Endothelial cell of umbilical vein (primary cell): Measurements from ENCODE around the gene RPA4. TPM values are rescaled to one million over a fixed set of nuclear protein-coding genes. Genes with fewer than 3 reads are reported as not detected.

Source experiments
- BruUV-seq: library from RNA; stranded (reverse); fragments of 400-500 nt; replicated peaks from 2 replicates; lab custom pipeline; 2021; lab: Mats Ljungman, UMichigan
- CTCF ChIA-PET: fragments of 300-600, 350-600 bp; sonication (Branson Sonifier 250); formaldehyde crosslinking; loops from one replicate; lab custom pipeline; 2021; ENCODE audit warnings: antibody characterized with exemption, inconsistent platforms; lab: Charles Lee
- POLR2A ChIA-PET: fragments of 300-600, 350-600 bp; sonication (Branson Sonifier 250); formaldehyde crosslinking; loops from one replicate; lab custom pipeline; 2021; ENCODE audit warnings: antibody characterized with exemption, inconsistent platforms; lab: Charles Lee
- DNase-seq: peaks from one replicate; pipeline ENCODE4 v3.0.0-alpha.2; 2011; ENCODE audit warnings: low read depth, low spot score
- FAIRE-seq: peaks from 2 replicates; lab custom pipeline; 2011; peaks lifted over from hg19 to GRCh38; lab: Jason Lieb, UNC
- H2AFZ ChIP-seq: 2 replicates; pipeline ENCODE4 v1.6.0; 2012; ENCODE audit warnings: low read depth, low read length, control low read depth, inconsistent platforms
- H3K27ac ChIP-seq: 2 replicates; pipeline ENCODE4 v1.5.1; 2011; ENCODE audit warnings: low read depth, mild to moderate bottlenecking, control low read depth, low read length, moderate library complexity; ENCODE audit not compliant: insufficient read depth
- H3K27me3 ChIP-seq, 2 experiments: 2 replicates each; pipeline versions ENCODE4 v1.6.0 to v1.6.1; 2011; ENCODE audit warnings: low read length in 2 of 2, mixed read lengths in 1 of 2; ENCODE audit not compliant: control insufficient read depth in 2 of 2, insufficient read depth in 2 of 2
- H3K36me3 ChIP-seq, 2 experiments: 2 replicates in 1 of 2; 3 replicates in 1 of 2; pipeline ENCODE4 v1.5.1; 2011; ENCODE audit warnings: low read length in 2 of 2, mild to moderate bottlenecking in 1 of 2, moderate library complexity in 1 of 2; ENCODE audit not compliant: control insufficient read depth in 2 of 2, insufficient read depth in 2 of 2; ENCODE audit errors: extremely low read depth in 1 of 2
- H3K4me1 ChIP-seq: 3 replicates; pipeline ENCODE4 v1.5.1; 2011; ENCODE audit warnings: mild to moderate bottlenecking, low read length; ENCODE audit not compliant: control insufficient read depth, insufficient read depth; ENCODE audit errors: extremely low read depth
- H3K4me2 ChIP-seq: 2 replicates; pipeline ENCODE4 v1.6.1; 2011; ENCODE audit warnings: low read length, control low read depth, mixed read lengths; ENCODE audit not compliant: insufficient read depth
- H3K4me3 ChIP-seq, 3 experiments: fragments of 200-600 bp in 1 of 3; sonication (generic), shearing (Covaris generic) in 1 of 3; replicated peaks in 1 of 3; 2 replicates each; pipeline ENCODE4 v1.5.1; 2011 to 2016; ENCODE audit warnings: control low read depth in 3 of 3, low read length in 3 of 3, mild to moderate bottlenecking in 2 of 3, inconsistent platforms in 1 of 3, low read depth in 1 of 3, moderate library complexity in 1 of 3; ENCODE audit not compliant: insufficient read depth in 1 of 3
- H3K79me2 ChIP-seq: 2 replicates; pipeline ENCODE4 v1.6.0; 2012; ENCODE audit warnings: low read length, inconsistent platforms; ENCODE audit not compliant: control insufficient read depth, insufficient read depth
- H3K9ac ChIP-seq: replicated peaks from 2 replicates; pipeline ENCODE3; 2011; ENCODE audit warnings: low read length, control low read depth; ENCODE audit not compliant: insufficient read depth; ENCODE audit errors: extremely low read depth
- H3K9me1 ChIP-seq: replicated peaks from 3 replicates; pipeline ENCODE4 v1.6.0; 2011; ENCODE audit warnings: mild to moderate bottlenecking, low read length; ENCODE audit not compliant: control insufficient read depth, insufficient read depth; ENCODE audit errors: extremely low read depth
- H3K9me3 ChIP-seq: replicated peaks from 2 replicates; pipeline ENCODE4 v1.5.1; 2012; ENCODE audit warnings: low read length, inconsistent platforms; ENCODE audit not compliant: control insufficient read depth, insufficient read depth
- H4K20me1 ChIP-seq: replicated peaks from 2 replicates; pipeline ENCODE3; 2011; ENCODE audit warnings: mild to moderate bottlenecking, low read length; ENCODE audit not compliant: control insufficient read depth, insufficient read depth; ENCODE audit errors: extremely low read depth
- JUN ChIP-seq: IDR thresholded peaks from 2 replicates; pipeline ENCODE4 v1.6.1; 2011; ENCODE audit warnings: borderline replicate concordance, low read depth; ENCODE audit not compliant: insufficient read length, insufficient read depth
- dilution Hi-C: fragments of 300-500 bp; cut with MboI; formaldehyde crosslinking; loops from one replicate; pipeline ENCODE4 v1.15.0; 2019; ENCODE audit warnings: low sequenced_read_pairs; ENCODE audit not compliant: extremely low pct_ligation_motif_present
- intact Hi-C: fragments of 100-400 bp; cut with micrococcal nuclease; formaldehyde crosslinking; loops from one replicate; pipeline ENCODE4 v1.10.0; 2022
- polyA plus RNA-seq, 4 experiments: library from polyadenylated mRNA; depleted of rRNA in 3 of 4; stranded (reverse) in 3 of 4; unstranded in 1 of 4; fragments of >200 nt; gene quantifications; 2 replicates each; pipeline versions ENCODE4 v1.2.1 to v1.2.3, GENCODE V29; 2011 to 2012; ENCODE audit warnings: missing spikeins in 1 of 4
- total RNA-seq: library from RNA; stranded (reverse); gene quantifications from 2 replicates; pipeline ENCODE4 v1.2.3, GENCODE V29; 2021

RPA4 gene
- total and polyA plus RNA-seq, 2 donors (not counting 3 experiments of a cell fraction or from before 2014, with no cell fraction given) = 0.32 to 2.1 TPM

GRCh38 chrX:96929036-96929435, 45.3 kb downstream of the RPA4 start:
- H3K9me1 ChIP-seq = no peaks in the 10 kb centered on the region
- no TSS peak for BruUV-seq
- no peaks in the 10 kb centered on the region for H3K79me2 ChIP-seq
- POLR2A ChIA-PET = no interaction called here
- no peak overlapping the region for H3K27ac ChIP-seq
- no peaks in the 10 kb centered on the region for H3K27me3 ChIP-seq
- H3K9ac ChIP-seq = no peak overlapping the region
- H2AFZ ChIP-seq = no peak overlapping the region
- DNase-seq = no peak
- no peak for FAIRE-seq
- intact Hi-C loops (no loop called here), dilution Hi-C loops (no loop called here)
- H3K4me3 ChIP-seq = no peak overlapping the region
- H3K9me3 ChIP-seq = no peaks in the 10 kb centered on the region
- no peaks in the 10 kb centered on the region for H3K36me3 ChIP-seq
- CTCF ChIA-PET = no interaction called here
- H4K20me1 ChIP-seq = no peaks in the 10 kb centered on the region
- peaks cover 5% of the 10 kb centered on the region for H3K4me1 ChIP-seq
- H3K4me2 ChIP-seq = no peak overlapping the region
- no peak for TF ChIP-seq JUN

Other genes with a start within 250 kb of the RPA4 start
- 30.0 and 30.3 TPM in 2 replicates for gene DIAPH2, start 199.1 kb upstream of the RPA4 start, total RNA-seq
- gene DIAPH2, start 199.1 kb upstream of the RPA4 start, polyA plus RNA-seq = 3.0 TPM in 2 replicates